CD4-positive, alpha-beta T cell (primary cell): ENCODE measurements around the gene ADGRF4. TPM values are rescaled to one million over a fixed set of nuclear protein-coding genes. Genes with fewer than 3 reads are reported as not detected.

Source experiments
- ATAC-seq: fragments of 200-7000 bp; cut with Tn5 transposase; one replicate; pipeline ENCODE4 v1.10.0; 2022; ENCODE audit warnings: mild to moderate bottlenecking; ENCODE audit not compliant: poor library complexity
- CTCF ChIA-PET: fragments of 350-600 bp; sonication (Branson Sonifier 250); formaldehyde crosslinking; loops from one replicate; lab custom pipeline; 2021; ENCODE audit warnings: antibody characterized with exemption, inconsistent platforms; lab: Charles Lee
- POLR2A ChIA-PET: fragments of 350-600 bp; sonication (Branson Sonifier 250); formaldehyde crosslinking; loops from one replicate; lab custom pipeline; 2021; ENCODE audit warnings: antibody characterized with exemption, inconsistent platforms; lab: Charles Lee
- DNase-seq, 14 experiments: peaks; one replicate each; pipeline ENCODE4 v3.0.0-alpha.2; 2013 to 2020; ENCODE audit warnings: mixed read lengths in 2 of 14
- H3K27ac ChIP-seq, 2 donors: one replicate each; pipeline versions ENCODE4 v1.5.1 to v1.7.0; 2013; ENCODE audit warnings: low read length in 2 of 2, low read depth in 1 of 2, mild to moderate bottlenecking in 1 of 2
- H3K27me3 ChIP-seq, 2 experiments: 1 replicate in 1 of 2; 2 replicates in 1 of 2; pipeline versions ENCODE4 v1.6.1 to v1.7.0; 2013; ENCODE audit warnings: low read length in 2 of 2, control low read depth in 1 of 2, mild to moderate bottlenecking in 1 of 2, moderate library complexity in 1 of 2; ENCODE audit not compliant: insufficient read depth in 2 of 2, control insufficient read depth in 1 of 2
- H3K36me3 ChIP-seq: one replicate; pipeline ENCODE4 v1.6.1; 2013; ENCODE audit warnings: low read length, control low read depth; ENCODE audit not compliant: insufficient read depth
- H3K4me1 ChIP-seq: one replicate; pipeline ENCODE4 v1.6.1; 2013; ENCODE audit warnings: low read length, control low read depth; ENCODE audit not compliant: insufficient read depth
- H3K4me3 ChIP-seq: one replicate; pipeline ENCODE4 v1.5.1; 2013; ENCODE audit warnings: mild to moderate bottlenecking, low read length, moderate library complexity
- H3K9me3 ChIP-seq, 2 experiments: 1 replicate in 1 of 2; 2 replicates in 1 of 2; pipeline versions ENCODE4 v1.6.1 to v1.7.0; 2013; ENCODE audit warnings: low read length in 2 of 2, mild to moderate bottlenecking in 2 of 2, control low read depth in 1 of 2, moderate library complexity in 1 of 2; ENCODE audit not compliant: control insufficient read depth in 1 of 2, insufficient read depth in 1 of 2
- H3K27ac Mint-ChIP-seq: one replicate; pipeline ENCODE4 v1.8.0; 2020; ENCODE audit warnings: mixed read lengths
- H3K27me3 Mint-ChIP-seq: one replicate; pipeline ENCODE4 v1.8.0; 2021; ENCODE audit warnings: mixed read lengths
- H3K36me3 Mint-ChIP-seq: one replicate; pipeline ENCODE4 v1.8.0; 2021; ENCODE audit warnings: low read depth, mixed read lengths
- H3K4me1 Mint-ChIP-seq: one replicate; pipeline ENCODE4 v1.8.0; 2021; ENCODE audit warnings: low read depth, mixed read lengths
- H3K4me3 Mint-ChIP-seq: one replicate; pipeline ENCODE4 v1.8.0; 2020; ENCODE audit warnings: mild to moderate bottlenecking, mixed read lengths
- H3K9me3 Mint-ChIP-seq: one replicate; pipeline ENCODE4 v1.8.0; 2020; ENCODE audit warnings: mixed read lengths
- intact Hi-C, 2 experiments: fragments of 100-400 bp; cut with DNase I in 1 of 2; cut with micrococcal nuclease in 1 of 2; formaldehyde crosslinking; loops; one replicate each; pipeline versions ENCODE4 v1.15.1 to v1.9.0; 2023 to 2025; cut with DNase I, micrococcal nuclease
- total RNA-seq, 174 experiments: library from RNA in 2 of 174; stranded (reverse) in 2 of 174; gene quantifications; one replicate each; pipeline ENCODE4 v1.2.3 and lab custom pipeline; 2021 to 2026
- TF ChIP-seq, protein P1 (sequence below): fragments of 200-600 bp; IDR thresholded peaks from one replicate; pipeline ENCODE4 v1.8.0; 2022; ENCODE audit warnings: antibody characterized with exemption, mild to moderate bottlenecking

ADGRF4 gene
- total RNA-seq, 2 experiments from 2014 or later, result not detected

DNA sequence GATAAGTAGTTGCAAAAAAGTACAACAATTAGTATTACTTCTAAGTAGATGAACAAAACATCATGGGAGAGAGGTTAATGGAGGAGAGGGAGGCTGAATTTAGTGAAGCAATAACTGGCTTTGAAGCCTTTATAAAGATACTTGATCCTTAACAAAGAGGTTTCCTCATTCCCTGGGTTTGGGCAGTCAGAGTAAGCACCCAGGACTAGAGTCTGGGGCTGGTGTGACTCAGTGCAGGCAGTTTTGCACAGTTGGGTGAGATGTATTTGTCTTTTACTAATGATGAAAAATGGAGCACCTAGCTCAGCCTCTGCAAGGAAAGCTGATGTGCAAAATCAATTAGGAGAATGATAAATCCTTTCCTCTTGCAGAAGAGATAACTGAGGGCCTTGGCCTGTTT is 71.6 kb downstream of the ADGRF4 start:
- H3K27me3 Mint-ChIP-seq, result peaks cover 27% of the 10 kb centered on the region
- H3K9me3 ChIP-seq, result no peaks in the 10 kb centered on the region
- H3K4me1 ChIP-seq, result no peaks in the 10 kb centered on the region
- H3K4me3 ChIP-seq, result no peak overlapping the region
- ATAC-seq, result no peak
- ChIA-PET CTCF (no interaction called here), POLR2A (no interaction called here)
- H3K27me3 ChIP-seq, result no peaks in the 10 kb centered on the region
- H3K36me3 ChIP-seq, result no peaks in the 10 kb centered on the region
- intact Hi-C loops, result no loop called here
- peaks cover 2% of the 10 kb centered on the region for H3K9me3 Mint-ChIP-seq
- no peaks in the 10 kb centered on the region for H3K36me3 Mint-ChIP-seq
- no peaks in the 10 kb centered on the region for H3K4me1 Mint-ChIP-seq
- H3K4me3 Mint-ChIP-seq, result no peak overlapping the region
- H3K27ac Mint-ChIP-seq, result no peak overlapping the region
- no peak for DNase-seq
- TF ChIP-seq, protein P1, sequence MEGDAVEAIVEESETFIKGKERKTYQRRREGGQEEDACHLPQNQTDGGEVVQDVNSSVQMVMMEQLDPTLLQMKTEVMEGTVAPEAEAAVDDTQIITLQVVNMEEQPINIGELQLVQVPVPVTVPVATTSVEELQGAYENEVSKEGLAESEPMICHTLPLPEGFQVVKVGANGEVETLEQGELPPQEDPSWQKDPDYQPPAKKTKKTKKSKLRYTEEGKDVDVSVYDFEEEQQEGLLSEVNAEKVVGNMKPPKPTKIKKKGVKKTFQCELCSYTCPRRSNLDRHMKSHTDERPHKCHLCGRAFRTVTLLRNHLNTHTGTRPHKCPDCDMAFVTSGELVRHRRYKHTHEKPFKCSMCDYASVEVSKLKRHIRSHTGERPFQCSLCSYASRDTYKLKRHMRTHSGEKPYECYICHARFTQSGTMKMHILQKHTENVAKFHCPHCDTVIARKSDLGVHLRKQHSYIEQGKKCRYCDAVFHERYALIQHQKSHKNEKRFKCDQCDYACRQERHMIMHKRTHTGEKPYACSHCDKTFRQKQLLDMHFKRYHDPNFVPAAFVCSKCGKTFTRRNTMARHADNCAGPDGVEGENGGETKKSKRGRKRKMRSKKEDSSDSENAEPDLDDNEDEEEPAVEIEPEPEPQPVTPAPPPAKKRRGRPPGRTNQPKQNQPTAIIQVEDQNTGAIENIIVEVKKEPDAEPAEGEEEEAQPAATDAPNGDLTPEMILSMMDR, result no peak
- no peak overlapping the region for H3K27ac ChIP-seq

Other genes starting within 250 kb of the ADGRF4 start
- gene CD2AP, start 220.8 kb upstream of the ADGRF4 start, total RNA-seq, result 10 to 100 TPM; 29.4 to 31.3 TPM
- not detected for gene OPN5, start 83.5 kb downstream of the ADGRF4 start, total RNA-seq